Measurements from ENCODE around the gene SIRT3.
A peak's percentile ranks its signal among the peaks of the same experiment; 100 is the strongest.

Gene SIRT3

DNA sequence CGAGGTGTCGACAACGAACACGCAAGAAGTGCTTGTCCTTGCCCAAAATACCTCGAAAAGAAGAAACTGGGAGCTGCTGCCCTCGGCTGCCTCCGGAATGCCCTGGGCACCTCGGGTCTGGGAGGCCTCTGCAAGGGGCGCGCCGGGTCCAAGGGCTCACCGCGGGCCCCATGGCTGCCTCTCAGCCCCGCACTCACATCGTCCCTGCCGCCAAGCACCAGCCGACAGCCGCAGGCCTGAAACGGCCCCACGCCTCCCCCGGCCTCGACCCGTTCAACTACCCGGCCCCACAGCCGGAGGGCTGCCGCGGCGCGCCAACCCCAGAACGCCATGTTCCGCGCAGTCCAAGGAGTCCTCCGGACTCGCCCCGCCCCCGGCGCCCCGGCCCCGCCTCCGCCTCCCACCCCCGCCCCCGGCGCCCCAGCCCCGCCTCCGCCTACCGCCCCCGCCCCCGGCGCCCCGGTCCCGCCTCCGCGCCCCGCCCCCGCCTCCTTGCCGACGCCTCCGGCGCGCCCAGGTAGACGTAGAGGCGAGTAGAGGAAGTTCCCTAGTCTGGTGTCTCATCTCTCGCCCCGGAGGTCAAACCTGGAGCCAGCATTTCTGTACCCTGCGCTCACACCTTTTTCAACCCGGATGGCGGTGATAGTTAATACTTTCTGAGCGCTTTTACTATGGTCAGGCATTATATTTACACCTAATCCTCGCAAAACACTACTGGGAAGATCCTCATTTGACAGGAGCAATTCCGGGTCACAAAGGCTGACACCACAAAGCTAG, at the start of gene SIRT3:
SIRT3 (minus strand) TSS at position 346 of the 777 bp plus-strand sequence; CDS start at position 332, 14 bp downstream.
- DNase-seq: peak; percentile 41 to 83 (median 71)

DNA sequence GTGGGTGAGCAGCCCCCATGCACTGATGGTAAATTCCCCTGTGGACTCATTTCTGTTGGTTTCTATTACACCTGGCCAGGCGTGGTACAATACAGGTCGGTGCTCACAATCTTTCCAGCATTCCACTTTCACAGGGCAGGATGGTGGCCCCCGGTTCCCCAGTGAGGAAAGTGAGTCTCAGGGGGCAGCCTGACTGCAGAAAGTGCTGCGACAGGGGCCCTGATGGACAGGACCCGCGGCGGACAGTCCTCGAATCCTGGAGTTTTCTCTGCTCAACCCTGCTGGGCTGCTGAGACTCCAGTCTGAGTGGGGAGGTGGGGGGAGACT, 49.7 kb upstream of the SIRT3 start:
- DNase-seq: no peak

DNA sequence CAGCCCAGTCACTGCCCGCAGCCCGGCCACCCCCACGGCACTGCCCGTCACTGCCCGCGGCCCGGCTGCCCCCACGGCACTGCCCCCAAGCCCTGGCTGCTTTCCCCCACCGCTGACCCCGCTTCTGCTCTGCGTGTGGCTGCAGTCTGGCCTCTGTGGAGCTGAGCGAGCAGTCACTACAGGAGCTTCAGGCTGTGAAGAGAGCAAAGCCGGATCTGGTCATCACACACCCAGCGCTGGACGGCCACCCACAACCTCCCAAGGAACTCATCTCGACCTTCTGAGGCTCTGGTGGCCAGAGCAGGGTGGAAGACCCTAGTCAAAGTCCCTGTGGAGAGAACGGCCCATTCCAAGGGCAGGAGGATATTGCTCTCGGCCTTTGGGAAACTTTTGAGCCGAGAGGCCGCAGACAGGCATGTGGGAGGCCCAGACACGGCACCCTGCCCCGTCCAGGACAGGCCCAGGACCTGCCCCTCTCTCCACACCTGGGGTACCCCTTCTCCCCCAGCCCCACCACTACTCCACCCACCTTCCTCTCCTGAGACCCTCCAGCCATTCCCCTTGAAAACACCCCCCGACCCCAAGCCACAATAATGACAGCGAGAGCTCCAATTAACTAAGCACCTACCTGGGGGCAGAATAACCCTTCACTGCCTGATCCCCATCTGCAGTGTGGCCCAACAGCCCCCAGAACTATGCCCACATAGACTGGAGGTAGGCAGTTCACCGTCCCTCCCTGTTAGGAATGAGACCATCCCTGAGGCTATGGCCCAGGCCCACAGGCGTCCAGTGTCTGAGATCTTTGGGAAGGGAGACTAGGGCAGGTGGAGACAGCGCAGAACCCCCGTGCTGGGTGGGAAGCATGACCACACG, 49.1 kb upstream of the SIRT3 start:
- DNase-seq: no peak

DNA sequence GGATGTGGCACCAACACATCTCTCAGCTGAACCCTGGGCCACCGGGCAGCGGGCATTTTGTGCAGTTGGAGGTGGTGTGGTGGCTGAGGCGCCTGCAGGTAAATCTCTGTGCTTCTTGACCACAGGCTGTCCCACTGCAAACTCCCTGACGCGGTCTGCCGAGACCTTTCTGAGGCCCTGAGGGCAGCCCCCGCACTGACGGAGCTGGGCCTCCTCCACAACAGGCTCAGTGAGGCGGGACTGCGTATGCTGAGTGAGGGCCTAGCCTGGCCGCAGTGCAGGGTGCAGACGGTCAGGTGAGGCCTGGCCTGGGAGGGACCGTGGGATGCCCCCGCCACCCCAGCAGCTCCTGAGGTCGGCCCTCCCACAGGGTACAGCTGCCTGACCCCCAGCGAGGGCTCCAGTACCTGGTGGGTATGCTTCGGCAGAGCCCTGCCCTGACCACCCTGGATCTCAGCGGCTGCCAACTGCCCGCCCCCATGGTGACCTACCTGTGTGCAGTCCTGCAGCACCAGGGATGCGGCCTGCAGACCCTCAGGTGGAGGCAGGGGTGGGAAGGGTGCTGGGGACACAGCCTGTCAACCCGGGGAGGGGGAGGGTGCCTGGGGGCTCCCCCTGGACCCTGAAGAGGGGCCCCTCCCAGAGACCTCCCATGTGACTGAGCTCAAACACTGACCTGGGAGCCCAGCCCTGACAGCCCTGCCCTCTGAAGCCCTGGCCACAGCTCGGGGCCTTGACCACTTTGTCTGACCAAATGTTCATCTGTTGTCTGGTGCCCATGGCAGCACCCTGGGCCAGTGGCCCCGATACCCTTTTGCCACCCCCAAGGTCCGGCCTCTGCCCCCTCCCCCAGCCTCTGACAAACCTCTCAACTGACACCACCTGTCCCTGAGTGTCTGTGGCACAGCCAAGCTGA, 48.2 kb upstream of the SIRT3 start:
- DNase-seq: no peak

GRCh38 chr11:283405-284104, 47.4 kb upstream of the SIRT3 start:
- DNase-seq: no peak

GRCh38 chr11:282630-283360, 46.7 kb upstream of the SIRT3 start:
- DNase-seq: no peak

GRCh38 chr11:282171-282570, 46.0 kb upstream of the SIRT3 start:
- DNase-seq: no peak

DNA sequence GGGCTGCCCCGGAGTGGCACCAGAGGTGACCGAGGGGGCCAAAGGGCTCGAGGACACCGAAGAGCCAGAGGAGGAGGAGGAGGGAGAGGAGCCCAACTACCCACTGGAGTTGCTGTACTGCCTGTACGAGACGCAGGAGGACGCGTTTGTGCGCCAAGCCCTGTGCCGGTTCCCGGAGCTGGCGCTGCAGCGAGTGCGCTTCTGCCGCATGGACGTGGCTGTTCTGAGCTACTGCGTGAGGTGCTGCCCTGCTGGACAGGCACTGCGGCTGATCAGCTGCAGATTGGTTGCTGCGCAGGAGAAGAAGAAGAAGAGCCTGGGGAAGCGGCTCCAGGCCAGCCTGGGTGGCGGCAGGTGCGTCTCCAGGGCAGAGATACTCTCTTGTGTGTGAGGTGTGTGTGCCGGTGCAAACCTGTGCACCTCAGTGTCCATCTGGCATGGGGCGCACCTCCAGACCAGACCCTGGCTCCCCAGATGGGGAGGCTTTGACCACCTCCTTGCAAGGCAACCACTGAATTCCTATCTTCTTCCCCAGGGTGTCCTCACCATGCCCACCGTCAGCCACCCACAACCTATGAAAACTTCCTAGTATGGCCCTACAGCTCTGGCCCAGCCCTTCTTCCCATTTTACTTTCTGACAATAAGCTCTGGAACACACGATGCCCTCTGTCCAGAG, 45.5 kb upstream of the SIRT3 start:
- no peak for DNase-seq

GRCh38 chr11:280706-281485, 44.8 kb upstream of the SIRT3 start:
- peak in 1 of 4 experiments; percentile 41 for DNase-seq

- peak in 1 of 4 experiments; percentile 44 for DNase-seq
These were observed 44.0 kb upstream of the SIRT3 start for GRCh38 chr11:279966-280705.

- DNase-seq: no peak
These were observed 43.2 kb upstream of the SIRT3 start for GRCh38 chr11:279040-279965.

DNA sequence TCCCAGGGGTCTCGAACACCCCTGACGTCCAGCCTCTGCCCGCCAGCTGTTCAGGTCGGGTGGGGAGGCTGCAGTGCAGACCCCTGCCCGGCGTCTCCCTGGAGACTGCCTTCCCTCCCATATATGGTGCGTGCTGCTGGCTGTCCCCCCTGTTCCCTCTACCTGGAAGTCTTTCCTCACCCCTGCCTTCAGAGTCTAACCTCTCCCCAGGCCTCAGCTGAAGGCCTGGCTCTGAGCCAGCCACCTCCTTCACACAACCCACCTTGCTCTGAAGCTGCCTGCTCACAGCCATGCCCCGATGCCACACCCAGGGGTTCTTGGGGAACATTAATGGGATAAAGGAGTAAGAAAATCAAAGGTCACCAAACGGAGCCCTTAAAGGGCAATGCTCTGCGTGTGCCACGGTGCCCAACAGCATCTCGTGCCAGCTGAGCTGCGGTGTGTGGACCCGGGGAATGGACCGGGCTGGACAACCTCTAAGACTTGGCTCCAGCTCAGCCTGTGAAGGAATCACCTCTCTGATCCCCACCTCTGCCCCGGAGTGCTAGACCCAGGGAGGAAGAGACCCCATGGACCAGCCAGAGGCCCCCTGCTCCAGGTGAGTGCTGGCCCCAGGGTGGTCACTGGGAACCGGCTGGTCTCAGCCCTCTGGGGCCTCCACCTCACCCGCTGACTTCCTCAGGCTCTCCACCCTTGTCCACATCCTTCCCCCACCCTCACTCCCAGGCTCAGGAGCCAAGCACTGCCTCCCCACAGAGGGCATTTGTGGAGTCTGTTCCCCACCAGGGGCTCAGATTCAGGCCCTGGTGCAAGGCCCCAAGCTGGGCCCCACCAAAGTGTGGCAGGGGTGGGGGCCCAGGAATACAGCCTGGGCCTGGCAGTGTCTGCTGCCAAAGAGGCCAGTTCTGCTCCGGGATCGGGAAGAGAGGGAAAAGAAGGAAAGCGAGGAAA, 42.1 kb upstream of the SIRT3 start, which contains the start of gene NLRP6:
NLRP6 (plus strand) TSS at position 407 of the 951 bp plus-strand sequence; CDS start at position 570, 163 bp downstream.
- DNase-seq: no peak

- DNase-seq: no peak
These were observed 40.1 kb upstream of the SIRT3 start for GRCh38 chr11:276219-276618.

GRCh38 chr11:272931-273198, 36.7 kb upstream of the SIRT3 start:
- no peak for DNase-seq

GRCh38 chr11:272195-272930, 36.2 kb upstream of the SIRT3 start:
- no peak for DNase-seq

DNA sequence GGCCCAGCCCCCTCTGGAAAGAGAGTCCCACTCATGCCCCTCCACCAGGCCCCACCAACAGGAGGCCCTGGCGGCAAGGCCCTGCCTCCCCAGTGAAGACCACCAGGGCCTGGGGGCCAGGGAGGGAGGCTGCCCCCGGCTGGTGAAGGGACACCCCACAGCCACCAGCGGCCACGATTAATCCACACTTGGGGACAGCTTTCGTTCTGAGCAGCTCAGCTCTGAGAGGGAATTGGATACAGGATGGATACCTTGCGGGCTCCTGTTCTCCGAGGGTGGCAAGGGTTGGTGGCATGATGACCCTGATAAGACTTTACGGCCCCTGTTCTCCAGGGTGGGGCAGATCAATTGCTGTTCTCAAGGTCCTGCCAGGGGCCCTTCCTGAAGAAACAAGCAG, 35.2 kb upstream of the SIRT3 start:
- DNase-seq: no peak
